Activated CD4-positive, alpha-beta T cell treated with anti-CD3 and anti-CD28 coated beads, Interleukin-2, amount 10 ng/mL, durations not matched to agents 7 days and 5 days (primary cell): ENCODE measurements around the gene IFNAR2. TPM values are rescaled to one million over a fixed set of nuclear protein-coding genes. Genes with fewer than 3 reads are reported as not detected.
"Not testable (repeated sequence)": the region's sequence is repeated elsewhere in the genome, so short reads cannot be mapped to it uniquely, and the experiment has no call there.

Experiments
- CTCF ChIA-PET: fragments of 350-600 bp; sonication (Branson Sonifier 250); formaldehyde crosslinking; loops from one replicate; lab custom pipeline; 2021; ENCODE audit warnings: antibody characterized with exemption; lab: Charles Lee
- POLR2A ChIA-PET: fragments of 350-600 bp; sonication (Branson Sonifier 250); formaldehyde crosslinking; loops from one replicate; lab custom pipeline; 2021; ENCODE audit warnings: antibody characterized with exemption; lab: Charles Lee
- DNase-seq: peaks from one replicate; pipeline ENCODE4 v3.0.0-alpha.2; 2020
- H3K27ac Mint-ChIP-seq: one replicate; pipeline ENCODE4 v1.8.0; 2021; ENCODE audit warnings: mild to moderate bottlenecking, moderate library complexity, mixed read lengths
- H3K27me3 Mint-ChIP-seq: one replicate; pipeline ENCODE4 v1.8.0; 2021; ENCODE audit warnings: mixed read lengths
- H3K36me3 Mint-ChIP-seq: one replicate; pipeline ENCODE4 v1.8.0; 2021; ENCODE audit warnings: low read depth, mixed read lengths
- H3K4me1 Mint-ChIP-seq: one replicate; pipeline ENCODE4 v1.8.0; 2021; ENCODE audit warnings: mixed read lengths
- H3K4me3 Mint-ChIP-seq: one replicate; pipeline ENCODE4 v1.8.0; 2021; ENCODE audit warnings: mild to moderate bottlenecking, moderate library complexity, mixed read lengths
- H3K9me3 Mint-ChIP-seq: one replicate; pipeline ENCODE4 v1.8.0; 2021; ENCODE audit warnings: mixed read lengths
- total RNA-seq, 2 experiments: library from RNA; stranded (reverse); gene quantifications; one replicate each; pipeline ENCODE4 v1.2.3, GENCODE V29; 2021

Gene IFNAR2
- total RNA-seq, 2 experiments from 2014 or later = 55.5 to 64.4 TPM

DNA sequence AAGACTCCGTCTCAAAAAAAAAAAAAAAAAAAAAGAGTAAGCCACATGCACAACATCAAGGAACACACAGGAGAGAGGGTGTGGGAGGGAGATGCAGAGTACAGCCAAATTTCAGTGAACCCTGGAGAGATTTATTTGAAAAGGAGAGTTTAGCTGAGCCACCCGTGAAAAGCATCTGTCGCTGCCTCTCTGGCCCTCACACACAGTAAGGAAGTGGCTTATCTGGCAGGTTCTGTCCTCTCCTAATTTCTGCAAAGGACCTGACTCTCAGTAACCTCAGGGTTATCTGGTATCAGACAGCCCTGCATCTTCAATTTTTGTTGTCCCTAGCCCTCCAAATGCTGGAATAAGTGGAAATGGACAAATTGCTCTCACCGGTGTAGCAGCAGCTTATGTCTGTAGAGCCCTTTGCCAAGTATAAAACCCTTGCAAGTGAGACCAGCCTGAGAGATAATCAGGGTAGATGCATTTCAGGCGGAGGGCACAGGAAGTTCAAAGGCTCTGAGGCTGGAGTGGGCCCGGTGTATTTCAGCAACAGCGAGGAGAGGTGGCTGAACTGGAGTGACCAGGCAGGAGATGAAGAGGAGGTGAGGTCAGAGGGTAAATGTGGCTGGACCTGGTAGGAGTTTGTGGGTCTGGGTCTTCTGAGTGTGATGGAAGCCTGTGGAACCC, 19.7 kb downstream of the IFNAR2 start:
- H3K36me3 Mint-ChIP-seq = peaks cover 93% of the 10 kb centered on the region
- CTCF ChIA-PET = interaction anchor here (0.8 kb wide), 1 partner anchor 9 kb away, joined by 3 read pairs; no protein-coding TSS in a partner anchor
- peaks cover 3% of the 10 kb centered on the region for H3K9me3 Mint-ChIP-seq
- POLR2A ChIA-PET = no interaction called here
- H3K4me3 Mint-ChIP-seq = no peak overlapping the region
- no peak for DNase-seq
- peaks cover 50% of the 10 kb centered on the region for H3K4me1 Mint-ChIP-seq
- H3K27me3 Mint-ChIP-seq = no peaks in the 10 kb centered on the region
- no peak overlapping the region for H3K27ac Mint-ChIP-seq

DNA sequence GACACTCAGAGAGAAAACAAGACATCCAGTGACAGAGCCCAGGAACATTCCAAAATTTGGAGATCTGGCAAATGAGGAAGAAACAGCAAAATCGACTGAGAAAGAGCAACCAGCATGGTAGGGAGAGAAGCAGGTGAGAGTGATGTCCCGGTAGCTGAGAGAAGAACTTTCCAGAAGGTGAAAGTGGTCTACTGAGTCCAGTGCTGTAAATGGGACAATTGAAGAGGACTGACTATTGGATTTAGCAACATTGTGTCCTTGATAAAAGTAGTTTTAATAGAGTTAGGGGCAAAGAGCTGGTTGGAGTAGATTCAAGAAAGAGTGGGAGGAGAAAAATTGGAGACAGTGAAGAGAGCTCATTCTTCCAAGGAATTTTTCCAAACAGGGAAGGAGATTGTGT, 21.4 kb downstream of the IFNAR2 start:
- no peak for DNase-seq
- Mint-ChIP-seq H3K36me3 (peaks cover 91% of the 10 kb centered on the region), H3K4me3 (no peak overlapping the region), H3K27me3 (no peaks in the 10 kb centered on the region), H3K4me1 (peaks cover 41% of the 10 kb centered on the region), H3K9me3 (no peaks in the 10 kb centered on the region), H3K27ac (no peak overlapping the region)
- ChIA-PET POLR2A (no interaction called here), CTCF (interaction anchor here (1.0 to 1.5 kb wide), 2 partner anchors 43 to 201 kb away, joined by 3 read pairs; no protein-coding TSS in a partner anchor)

DNA sequence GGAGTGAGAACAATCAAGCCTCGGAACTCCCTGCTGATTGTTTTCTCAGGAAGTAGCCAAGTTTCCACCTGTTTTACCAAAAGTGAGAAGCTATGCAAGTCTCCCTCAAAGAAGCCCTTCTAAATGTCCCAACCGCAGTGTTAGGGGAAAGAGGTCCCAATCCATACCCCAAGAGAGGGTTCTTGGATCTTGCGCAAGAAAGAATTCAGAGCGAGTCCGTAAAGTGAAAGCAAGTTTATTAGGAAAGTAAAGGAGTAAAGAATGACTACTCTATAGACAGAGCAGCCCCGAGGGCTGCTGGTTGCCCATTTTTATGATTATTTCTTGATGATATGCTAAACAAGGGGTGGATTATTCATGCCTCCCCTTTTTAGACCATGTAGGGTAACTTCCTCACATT, 23.6 kb downstream of the IFNAR2 start:
- POLR2A ChIA-PET, H3K4me3 Mint-ChIP-seq, H3K27me3 Mint-ChIP-seq: not testable (repeated sequence)

DNA sequence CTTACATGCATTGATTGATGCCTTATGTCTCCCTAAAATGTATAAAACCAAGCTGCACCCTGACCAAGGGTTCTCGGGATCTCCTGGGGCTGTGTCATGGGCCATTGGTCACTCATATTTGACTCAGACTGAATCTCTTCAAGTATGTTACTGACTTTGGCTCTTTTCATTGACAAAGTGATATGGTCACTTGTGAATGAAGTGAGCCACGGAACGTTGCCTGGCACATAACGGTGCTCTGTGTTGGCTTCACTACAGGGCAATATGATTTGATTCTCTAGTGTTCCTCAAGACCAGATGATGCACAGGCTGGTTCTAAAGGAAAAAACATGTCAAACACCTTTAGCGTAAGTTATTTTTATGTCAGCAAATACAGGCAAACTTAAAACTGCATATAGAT, 25.0 kb downstream of the IFNAR2 start:
- H3K27ac Mint-ChIP-seq = peak overlapping the region; percentile 9

More for the DNA sequence above, 23.6 kb downstream of the IFNAR2 start:
- H3K36me3 Mint-ChIP-seq = peaks cover 94% of the 10 kb centered on the region
- H3K27ac Mint-ChIP-seq, H3K9me3 Mint-ChIP-seq, DNase-seq, CTCF ChIA-PET: not testable (repeated sequence)
- peaks cover 28% of the 10 kb centered on the region for H3K4me1 Mint-ChIP-seq

DNA sequence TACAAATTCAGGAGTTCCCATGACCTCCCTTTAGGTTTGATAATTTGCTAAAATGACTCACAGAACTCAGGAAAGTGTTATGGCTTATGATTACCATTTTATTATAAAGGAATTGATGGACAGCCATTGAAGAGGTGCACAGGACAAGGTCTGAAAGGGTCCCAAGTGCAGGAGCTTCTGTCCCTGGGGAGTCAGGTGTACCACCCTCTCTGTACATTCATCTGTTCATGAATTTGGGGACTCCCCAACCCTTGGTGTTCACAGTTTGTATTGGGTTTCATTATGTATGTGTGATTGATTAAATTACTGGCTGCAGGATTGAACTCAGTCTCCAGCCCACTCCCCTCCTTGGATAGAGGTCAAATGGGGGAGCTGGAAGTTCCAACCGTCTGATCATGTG, 25.7 kb downstream of the IFNAR2 start:
- CTCF ChIA-PET = interaction anchor here (0.7 to 1.0 kb wide), 2 partner anchors 20 to 56 kb away, joined by 3 read pairs; no protein-coding TSS in a partner anchor
- Mint-ChIP-seq H3K36me3 (peaks cover 88% of the 10 kb centered on the region), H3K4me3 (no peak overlapping the region), H3K27me3 (no peaks in the 10 kb centered on the region), H3K27ac (no peak overlapping the region), H3K9me3 (peaks cover 4% of the 10 kb centered on the region), H3K4me1 (peaks cover 32% of the 10 kb centered on the region)
- POLR2A ChIA-PET = no interaction called here
- DNase-seq = no peak

More for the DNA sequence above, 25.0 kb downstream of the IFNAR2 start:
- Mint-ChIP-seq H3K27me3 (no peaks in the 10 kb centered on the region), H3K9me3 (peaks cover 4% of the 10 kb centered on the region), H3K36me3 (peaks cover 94% of the 10 kb centered on the region), H3K4me3 (no peak overlapping the region), H3K4me1 (peaks cover 26% of the 10 kb centered on the region)
- ChIA-PET POLR2A (no interaction called here), CTCF (interaction anchor here (1.0 kb wide), 2 partner anchors 18 to 55 kb away, joined by 3 read pairs; no protein-coding TSS in a partner anchor)
- no peak for DNase-seq

DNA sequence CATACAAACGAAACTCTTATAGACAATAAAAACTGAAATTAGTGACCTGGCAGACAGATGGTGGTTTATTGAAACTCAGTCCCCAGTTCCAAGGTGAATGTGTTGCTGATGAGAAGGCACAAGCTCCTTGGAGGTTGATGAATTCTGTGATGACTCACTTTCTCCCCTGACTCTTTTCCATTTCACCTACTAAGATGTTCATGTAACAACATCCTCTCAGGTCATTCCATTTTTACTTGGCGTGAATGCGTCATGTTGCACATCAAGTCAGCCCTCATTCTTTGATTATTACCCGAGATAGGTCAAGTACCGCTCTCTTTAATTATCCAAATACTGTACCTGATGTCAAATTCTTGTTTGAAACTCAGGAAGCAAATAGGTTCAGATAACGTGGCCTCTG, 26.3 kb downstream of the IFNAR2 start:
- Mint-ChIP-seq H3K27ac (no peak overlapping the region), H3K36me3 (peaks cover 82% of the 10 kb centered on the region), H3K9me3 (peaks cover 4% of the 10 kb centered on the region), H3K4me3 (no peak overlapping the region), H3K27me3 (no peaks in the 10 kb centered on the region), H3K4me1 (peaks cover 33% of the 10 kb centered on the region)
- ChIA-PET CTCF (interaction anchor here (0.7 to 0.9 kb wide), 2 partner anchors 19 to 20 kb away, joined by 3 read pairs; no protein-coding TSS in a partner anchor), POLR2A (no interaction called here)
- no peak for DNase-seq

DNA sequence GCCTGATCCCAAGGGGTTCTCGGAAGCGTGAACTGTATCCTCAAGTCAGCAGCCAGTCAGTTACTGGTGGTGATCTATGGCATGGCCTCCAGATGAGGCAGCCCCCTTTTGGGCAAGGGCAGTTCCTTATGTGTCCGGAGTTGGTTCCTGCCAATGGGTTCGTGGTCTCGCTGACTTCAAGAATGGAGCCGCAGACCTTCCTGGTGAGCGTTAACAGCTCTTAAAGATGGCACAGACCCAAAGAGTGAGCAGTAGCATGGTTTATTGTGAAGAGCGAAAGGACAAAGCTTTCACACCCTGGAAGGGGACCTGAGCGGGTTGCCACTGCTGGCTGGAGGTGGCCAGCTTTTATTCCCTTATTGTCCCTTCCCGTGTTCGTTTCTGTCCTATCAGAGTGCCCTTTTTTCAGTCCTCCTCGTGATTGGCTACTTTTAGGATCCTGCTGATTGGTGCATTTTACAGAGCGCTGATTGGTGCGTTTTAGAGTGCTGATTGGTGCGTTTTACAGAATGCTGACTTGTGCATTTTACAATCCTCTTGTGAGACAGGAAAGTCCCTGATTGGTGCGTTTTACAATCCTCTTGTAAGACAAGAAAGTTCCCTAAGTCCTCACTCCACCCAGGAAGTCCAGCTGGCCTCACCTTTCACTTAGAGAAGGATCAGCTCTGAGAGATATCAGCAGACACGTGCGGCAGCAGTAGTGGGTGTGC, 27.5 kb downstream of the IFNAR2 start:
- ChIA-PET CTCF (interaction anchor here (0.9 to 1.2 kb wide), 3 partner anchors 13 to 64 kb away, joined by 3 read pairs; no protein-coding TSS in a partner anchor), POLR2A (no interaction called here)
- Mint-ChIP-seq H3K27ac (no peak overlapping the region), H3K4me1 (peaks cover 42% of the 10 kb centered on the region), H3K9me3 (peaks cover 4% of the 10 kb centered on the region), H3K36me3 (peaks cover 73% of the 10 kb centered on the region), H3K4me3 (no peak overlapping the region), H3K27me3 (no peaks in the 10 kb centered on the region)
- no peak for DNase-seq

DNA sequence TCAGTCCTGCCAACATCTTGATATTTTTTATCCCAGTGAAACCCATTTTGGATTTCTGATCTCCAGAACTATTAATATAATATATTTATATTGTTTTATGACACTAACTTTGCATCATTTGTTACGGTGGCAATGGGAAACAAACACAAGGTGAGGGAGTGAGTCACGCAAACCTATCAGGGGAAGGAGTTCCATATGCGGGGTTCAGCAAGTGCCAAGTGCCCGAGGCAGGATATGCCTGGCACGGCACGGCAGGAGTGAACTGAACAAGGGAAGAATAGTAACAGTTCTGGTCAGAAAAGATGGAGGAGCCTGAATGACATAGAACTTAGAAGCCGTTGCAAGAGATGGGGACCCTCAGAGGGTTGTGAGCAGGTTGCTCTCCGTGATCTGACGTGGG, 28.7 kb downstream of the IFNAR2 start:
- Mint-ChIP-seq H3K4me1 (peaks cover 48% of the 10 kb centered on the region), H3K4me3 (no peak overlapping the region), H3K27me3 (no peaks in the 10 kb centered on the region), H3K9me3 (peaks cover 4% of the 10 kb centered on the region), H3K27ac (no peak overlapping the region), H3K36me3 (peaks cover 70% of the 10 kb centered on the region)
- DNase-seq = no peak
- ChIA-PET POLR2A (no interaction called here), CTCF (no interaction called here)

DNA sequence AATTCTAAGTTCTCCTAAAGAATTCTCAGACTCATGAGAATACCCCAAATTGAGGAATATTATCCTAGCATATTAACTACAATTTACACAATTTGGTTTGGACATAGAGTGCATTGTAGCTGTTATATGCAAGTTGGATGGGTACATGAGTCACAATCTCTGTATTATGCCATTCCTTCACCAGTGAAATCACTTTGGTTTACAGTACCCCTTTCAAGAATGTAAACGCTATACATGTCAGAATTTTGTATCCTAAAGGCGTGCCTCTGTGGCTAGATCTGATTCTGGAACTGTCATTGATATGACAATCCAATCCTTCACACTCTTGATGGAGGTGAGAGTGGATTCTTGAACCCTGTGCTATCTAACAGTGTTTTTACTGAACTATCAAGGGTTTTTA, 29.7 kb downstream of the IFNAR2 start:
- H3K36me3 Mint-ChIP-seq = peaks cover 70% of the 10 kb centered on the region
- CTCF ChIA-PET = no interaction called here

DNA sequence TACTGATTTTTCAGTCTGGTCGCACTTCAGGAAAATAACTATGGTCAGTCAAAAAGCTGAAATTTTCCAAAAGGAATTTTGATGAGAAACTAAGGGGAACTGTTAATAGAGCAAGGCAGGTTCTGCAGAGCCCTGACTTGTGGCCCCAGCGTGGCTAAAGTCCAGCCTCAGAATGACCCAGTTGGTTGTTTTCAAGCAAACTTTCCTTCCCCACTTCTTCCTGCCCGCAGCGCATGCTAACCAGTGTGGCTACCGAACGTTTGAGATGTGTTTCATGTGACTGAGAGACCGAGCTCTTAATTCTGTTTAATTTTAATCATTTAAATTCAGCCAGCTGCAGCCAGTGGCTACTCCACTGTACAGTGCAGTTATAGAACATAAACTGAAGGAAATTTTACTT, 30.3 kb downstream of the IFNAR2 start:
- Mint-ChIP-seq H3K4me3 (no peak overlapping the region), H3K36me3 (peaks cover 65% of the 10 kb centered on the region), H3K9me3 (peaks cover 4% of the 10 kb centered on the region), H3K27me3 (no peaks in the 10 kb centered on the region), H3K27ac (peak overlapping the region; percentile 9), H3K4me1 (peaks cover 54% of the 10 kb centered on the region)
- POLR2A ChIA-PET = no interaction called here
- no peak for DNase-seq
- CTCF ChIA-PET = no interaction called here

More for the DNA sequence above, 29.7 kb downstream of the IFNAR2 start:
- Mint-ChIP-seq H3K4me3 (no peak overlapping the region), H3K4me1 (peaks cover 52% of the 10 kb centered on the region), H3K27me3 (no peaks in the 10 kb centered on the region), H3K27ac (no peak overlapping the region), H3K9me3 (peaks cover 4% of the 10 kb centered on the region)
- no peak for DNase-seq
- POLR2A ChIA-PET = no interaction called here

DNA sequence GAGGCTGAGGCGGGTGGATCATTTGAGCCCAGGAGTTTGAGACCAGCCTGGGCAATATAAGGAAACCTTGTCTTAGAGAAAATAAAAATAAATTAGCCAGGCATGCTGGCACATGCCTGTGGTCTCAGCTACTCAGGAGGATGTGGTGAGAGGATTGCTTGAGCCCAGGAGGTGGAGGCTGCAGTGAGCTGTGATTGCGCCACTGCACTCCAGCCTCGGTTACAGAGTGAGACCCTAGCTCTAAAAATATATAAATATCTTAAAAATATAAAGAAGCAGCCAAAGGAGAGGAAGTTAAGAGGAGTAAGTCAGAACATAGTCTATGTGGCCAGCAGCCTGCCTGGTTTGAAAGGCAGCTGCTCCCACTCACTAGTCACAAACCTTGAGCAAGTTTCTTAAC, 31.9 kb downstream of the IFNAR2 start:
- peaks cover 61% of the 10 kb centered on the region for H3K36me3 Mint-ChIP-seq

DNA sequence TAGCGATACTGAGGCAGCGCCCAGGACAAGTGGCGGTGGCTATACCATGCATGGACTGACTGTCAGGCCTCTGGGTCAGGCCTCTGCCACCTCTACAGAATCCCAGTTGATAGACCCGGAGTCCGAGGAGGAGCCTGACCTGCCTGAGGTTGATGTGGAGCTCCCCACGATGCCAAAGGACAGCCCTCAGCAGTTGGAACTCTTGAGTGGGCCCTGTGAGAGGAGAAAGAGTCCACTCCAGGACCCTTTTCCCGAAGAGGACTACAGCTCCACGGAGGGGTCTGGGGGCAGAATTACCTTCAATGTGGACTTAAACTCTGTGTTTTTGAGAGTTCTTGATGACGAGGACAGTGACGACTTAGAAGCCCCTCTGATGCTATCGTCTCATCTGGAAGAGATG, 33.2 kb downstream of the IFNAR2 start:
- ChIA-PET POLR2A (interaction anchor here (0.5 kb wide), 1 partner anchor 232 kb away, joined by 3 read pairs; no protein-coding TSS in a partner anchor), CTCF (no interaction called here)
- DNase-seq = no peak
- Mint-ChIP-seq H3K27me3 (no peaks in the 10 kb centered on the region), H3K36me3 (peaks cover 57% of the 10 kb centered on the region), H3K27ac (no peak overlapping the region), H3K4me3 (no peak overlapping the region), H3K4me1 (peaks cover 65% of the 10 kb centered on the region), H3K9me3 (no peaks in the 10 kb centered on the region)

More for the DNA sequence above, 31.9 kb downstream of the IFNAR2 start:
- ChIA-PET POLR2A (no interaction called here), CTCF (no interaction called here)
- Mint-ChIP-seq H3K9me3 (peaks cover 3% of the 10 kb centered on the region), H3K27ac (no peak overlapping the region), H3K27me3 (no peaks in the 10 kb centered on the region), H3K4me1 (peaks cover 61% of the 10 kb centered on the region), H3K4me3 (no peak overlapping the region)
- DNase-seq = peak; percentile 37

DNA sequence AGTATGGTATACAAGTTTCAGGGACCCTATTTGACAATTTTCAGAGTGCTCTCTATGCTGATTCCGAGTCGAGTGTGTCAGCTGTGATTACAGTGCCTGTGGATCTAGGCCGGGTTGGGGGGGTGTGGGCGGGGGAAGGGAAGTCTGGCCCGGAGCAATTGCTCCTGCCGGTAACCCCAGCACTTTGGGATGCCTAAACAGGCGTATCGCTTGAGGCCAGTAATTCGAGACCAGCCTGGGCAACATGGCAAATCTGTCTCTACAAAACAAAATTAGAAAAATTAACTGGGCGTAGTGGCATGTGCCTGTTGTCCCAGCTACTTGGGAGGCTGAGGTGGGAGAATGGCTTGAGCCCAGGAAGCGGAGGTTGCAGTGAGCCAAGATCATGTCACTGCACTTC, 34.8 kb downstream of the IFNAR2 start:
- CTCF ChIA-PET = no interaction called here
- peaks cover 57% of the 10 kb centered on the region for H3K36me3 Mint-ChIP-seq

More for the DNA sequence above, 34.8 kb downstream of the IFNAR2 start:
- POLR2A ChIA-PET = no interaction called here
- peaks cover 69% of the 10 kb centered on the region for H3K4me1 Mint-ChIP-seq
- no peak overlapping the region for H3K27ac Mint-ChIP-seq
- H3K4me3 Mint-ChIP-seq = no peak overlapping the region
- DNase-seq = no peak
- no peaks in the 10 kb centered on the region for H3K27me3 Mint-ChIP-seq
- no peaks in the 10 kb centered on the region for H3K9me3 Mint-ChIP-seq
